ENCODE data around the gene SCNM1. TPM values are rescaled to one million over a fixed set of nuclear protein-coding genes. Genes with fewer than 3 reads are reported as not detected.

Gene SCNM1
- total RNA-seq, 1 donor from 2014 or later, result 64.3 TPM

DNA sequence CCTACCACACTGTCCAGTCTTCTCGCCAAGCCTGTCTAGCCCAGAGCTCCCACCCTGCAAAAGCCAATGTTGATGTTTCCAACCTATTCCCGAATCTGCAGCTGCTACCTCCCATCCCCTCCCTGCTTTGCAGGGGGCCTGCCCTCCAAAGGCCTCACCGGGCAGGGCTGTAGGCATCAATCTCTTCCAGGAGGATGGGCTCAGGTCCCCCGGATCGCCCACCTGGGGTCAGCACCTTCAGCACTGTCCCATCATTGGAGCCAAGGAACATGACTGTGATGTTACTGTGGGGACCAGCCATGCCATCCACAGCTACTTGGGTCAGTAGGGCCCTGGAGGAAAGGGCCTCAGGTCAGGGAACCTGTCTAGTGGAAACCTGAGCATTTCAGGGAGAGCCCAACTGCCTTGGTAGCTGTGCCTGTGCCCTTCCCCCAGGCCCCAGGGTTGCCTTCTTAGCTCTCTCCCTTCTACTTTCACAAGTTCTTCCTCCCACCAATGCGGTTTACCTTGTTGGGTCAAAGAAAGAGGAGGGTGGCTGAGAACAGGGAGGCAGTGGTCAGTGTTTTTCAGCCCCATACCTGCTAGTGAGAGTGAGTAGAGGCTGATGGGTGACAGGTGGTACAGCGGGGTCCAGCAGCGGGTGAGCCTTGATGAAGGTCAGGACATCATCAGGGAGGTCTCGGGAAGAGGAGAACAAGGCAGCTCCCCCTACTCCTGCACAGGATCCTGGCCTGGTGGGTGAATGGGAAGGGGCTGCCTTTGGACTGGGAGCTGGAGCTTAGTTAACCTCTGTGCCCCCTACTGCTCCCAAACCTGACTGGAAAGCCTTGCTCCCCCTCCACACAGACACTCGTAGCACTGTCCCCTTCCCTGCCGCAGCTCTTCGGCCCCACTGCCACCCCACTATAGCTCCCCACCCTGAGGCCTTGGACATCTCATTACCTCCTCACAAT is 30.2 kb upstream of the SCNM1 start:
- H3K9me3 ChIP-seq (ENCODE audit: insufficient read depth, low read depth, low read length), result no peaks in the 10 kb centered on the region
- no peaks in the 10 kb centered on the region for H3K36me3 ChIP-seq (ENCODE audit: insufficient read depth, low read length)
- no peak overlapping the region for H3K9ac ChIP-seq (ENCODE audit: low read length)
- no peak overlapping the region for H3K27ac ChIP-seq (ENCODE audit: low read depth, low read length)
- H3K27me3 ChIP-seq (ENCODE audit: insufficient read depth, low read length), result peaks cover 2% of the 10 kb centered on the region
- no peak overlapping the region for H3K4me3 ChIP-seq (ENCODE audit: insufficient read depth, low read depth, low read length)
- H3K9me3 Mint-ChIP-seq (ENCODE audit: unreplicated experiment), result peaks cover 2% of the 10 kb centered on the region
- H3K4me2 ChIP-seq (ENCODE audit: low read length), result no peak overlapping the region
- FAIRE-seq (no peak), DNase-seq (ENCODE audit: low read depth) (no peak)
- H3K4me1 Mint-ChIP-seq (ENCODE audit: low read depth, unreplicated experiment), result no peaks in the 10 kb centered on the region
- no peak overlapping the region for H2AFZ ChIP-seq (ENCODE audit: low read depth, low read length)
- H3K4me1 ChIP-seq (ENCODE audit: insufficient read depth, low read length), result peaks cover 9% of the 10 kb centered on the region
- H3K27me3 Mint-ChIP-seq (ENCODE audit: low read depth, unreplicated experiment), result peaks cover 41% of the 10 kb centered on the region
- H4K20me1 ChIP-seq (ENCODE audit: insufficient read depth, low read length), result no peaks in the 10 kb centered on the region
- TF ChIP-seq, protein P1, sequence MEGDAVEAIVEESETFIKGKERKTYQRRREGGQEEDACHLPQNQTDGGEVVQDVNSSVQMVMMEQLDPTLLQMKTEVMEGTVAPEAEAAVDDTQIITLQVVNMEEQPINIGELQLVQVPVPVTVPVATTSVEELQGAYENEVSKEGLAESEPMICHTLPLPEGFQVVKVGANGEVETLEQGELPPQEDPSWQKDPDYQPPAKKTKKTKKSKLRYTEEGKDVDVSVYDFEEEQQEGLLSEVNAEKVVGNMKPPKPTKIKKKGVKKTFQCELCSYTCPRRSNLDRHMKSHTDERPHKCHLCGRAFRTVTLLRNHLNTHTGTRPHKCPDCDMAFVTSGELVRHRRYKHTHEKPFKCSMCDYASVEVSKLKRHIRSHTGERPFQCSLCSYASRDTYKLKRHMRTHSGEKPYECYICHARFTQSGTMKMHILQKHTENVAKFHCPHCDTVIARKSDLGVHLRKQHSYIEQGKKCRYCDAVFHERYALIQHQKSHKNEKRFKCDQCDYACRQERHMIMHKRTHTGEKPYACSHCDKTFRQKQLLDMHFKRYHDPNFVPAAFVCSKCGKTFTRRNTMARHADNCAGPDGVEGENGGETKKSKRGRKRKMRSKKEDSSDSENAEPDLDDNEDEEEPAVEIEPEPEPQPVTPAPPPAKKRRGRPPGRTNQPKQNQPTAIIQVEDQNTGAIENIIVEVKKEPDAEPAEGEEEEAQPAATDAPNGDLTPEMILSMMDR (IDR thresholded peaks at IDR 0.05; ENCODE audit: insufficient read depth, low read depth, low read length), result no peak
- no peak for TF ChIP-seq EZH2 (IDR thresholded peaks at IDR 0.05; ENCODE audit: insufficient read depth, low read length)
- H3K27ac Mint-ChIP-seq (ENCODE audit: unreplicated experiment), result no peak overlapping the region
- no peaks in the 10 kb centered on the region for H3K79me2 ChIP-seq (ENCODE audit: insufficient read depth, low read length)
- peaks cover 35% of the 10 kb centered on the region for H3K36me3 Mint-ChIP-seq (ENCODE audit: low read depth, unreplicated experiment)
- H3K4me3 Mint-ChIP-seq (ENCODE audit: unreplicated experiment), result no peak overlapping the region

DNA sequence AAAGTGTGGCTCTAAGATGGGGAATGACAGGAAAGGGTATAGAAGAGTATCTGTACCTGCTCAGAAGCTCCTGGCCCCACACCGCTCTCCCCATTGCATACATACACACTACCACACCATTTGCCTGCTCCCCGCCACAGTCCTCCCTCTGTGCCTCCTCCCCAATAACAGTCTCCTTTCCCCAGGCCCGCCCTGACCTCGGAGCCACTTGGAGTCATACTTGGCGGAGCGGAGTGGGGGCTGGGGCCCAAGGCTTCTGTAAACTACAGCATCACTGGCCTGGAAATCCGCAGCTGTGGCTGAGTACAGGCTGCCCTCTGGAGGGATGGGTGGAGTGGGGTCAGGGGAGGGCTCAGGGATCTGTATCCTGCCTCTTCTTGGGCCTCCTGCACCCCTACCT is 28.2 kb upstream of the SCNM1 start:
- Mint-ChIP-seq H3K4me3 (ENCODE audit: unreplicated experiment) (no peak overlapping the region), H3K27me3 (ENCODE audit: low read depth, unreplicated experiment) (peaks cover 28% of the 10 kb centered on the region), H3K4me1 (ENCODE audit: low read depth, unreplicated experiment) (no peaks in the 10 kb centered on the region), H3K27ac (ENCODE audit: unreplicated experiment) (no peak overlapping the region), H3K36me3 (ENCODE audit: low read depth, unreplicated experiment) (peaks cover 35% of the 10 kb centered on the region), H3K9me3 (ENCODE audit: unreplicated experiment) (peaks cover 2% of the 10 kb centered on the region)
- H3K27ac ChIP-seq (ENCODE audit: low read depth, low read length), result no peak overlapping the region
- H2AFZ ChIP-seq (ENCODE audit: low read depth, low read length), result no peak overlapping the region
- H3K27me3 ChIP-seq (ENCODE audit: insufficient read depth, low read length), result no peaks in the 10 kb centered on the region
- TF ChIP-seq, protein P1 (IDR thresholded peaks at IDR 0.05; ENCODE audit: insufficient read depth, low read depth, low read length), result no peak
- TF ChIP-seq EZH2 (IDR thresholded peaks at IDR 0.05; ENCODE audit: insufficient read depth, low read length), result no peak
- FAIRE-seq (no peak), DNase-seq (ENCODE audit: low read depth) (no peak)
- H3K4me1 ChIP-seq (ENCODE audit: insufficient read depth, low read length), result no peaks in the 10 kb centered on the region
- H3K9ac ChIP-seq (ENCODE audit: low read length), result no peak overlapping the region
- no peaks in the 10 kb centered on the region for H3K36me3 ChIP-seq (ENCODE audit: insufficient read depth, low read length)
- no peaks in the 10 kb centered on the region for H3K9me3 ChIP-seq (ENCODE audit: insufficient read depth, low read depth, low read length)
- H3K79me2 ChIP-seq (ENCODE audit: insufficient read depth, low read length), result no peaks in the 10 kb centered on the region
- no peaks in the 10 kb centered on the region for H4K20me1 ChIP-seq (ENCODE audit: insufficient read depth, low read length)
- no peak overlapping the region for H3K4me3 ChIP-seq (ENCODE audit: insufficient read depth, low read depth, low read length)
- no peak overlapping the region for H3K4me2 ChIP-seq (ENCODE audit: low read length)
